Panc1 (cell line): ENCODE measurements around the gene SHROOM3. TPM values are rescaled to one million over a fixed set of nuclear protein-coding genes. Genes with fewer than 3 reads are reported as not detected.

Experiments
- ATAC-seq: fragments of 200-7000 bp; cut with Tn5 transposase; 2 replicates; pipeline ENCODE4 v1.9.1; 2020; ENCODE audit warnings: mild to moderate bottlenecking, moderate library complexity
- BruUV-seq: library from RNA; stranded (reverse); fragments of 400-500 nt; replicated peaks from 2 replicates; lab custom pipeline; 2021; lab: Mats Ljungman, UMichigan
- CTCF ChIA-PET: fragments of 300-600 bp; sonication (Branson Sonifier 250); formaldehyde crosslinking; loops from one replicate; lab custom pipeline; 2022; ENCODE audit warnings: antibody characterized with exemption; lab: Charles Lee
- POLR2A ChIA-PET: fragments of 300-600 bp; sonication (Branson Sonifier 250); formaldehyde crosslinking; loops from one replicate; lab custom pipeline; 2022; ENCODE audit warnings: antibody characterized with exemption; lab: Charles Lee
- DNase-seq: peaks from one replicate; pipeline ENCODE4 v3.0.0-alpha.2; 2010; ENCODE audit warnings: low read depth, low spot score
- H3K27ac ChIP-seq: 2 replicates; pipeline ENCODE4 v1.5.1; 2011; ENCODE audit warnings: mild to moderate bottlenecking, low read length, inconsistent platforms
- H3K27me3 ChIP-seq: fragments of 200-500 bp; sonication (Bioruptor generic); 2 replicates; pipeline ENCODE4 v1.6.0; 2014; ENCODE audit warnings: low read length, inconsistent platforms; ENCODE audit not compliant: control insufficient read depth, insufficient read depth
- H3K36me3 ChIP-seq: fragments of 200-500 bp; sonication (Bioruptor generic); 2 replicates; pipeline ENCODE4 v1.5.1; 2014; ENCODE audit warnings: inconsistent platforms, mild to moderate bottlenecking, low read length, moderate library complexity; ENCODE audit not compliant: control insufficient read depth, insufficient read depth
- H3K4me1 ChIP-seq: 2 replicates; pipeline ENCODE4 v1.5.1; 2011; ENCODE audit warnings: inconsistent platforms, mild to moderate bottlenecking, low read length, moderate library complexity; ENCODE audit not compliant: control insufficient read depth, insufficient read depth
- H3K4me3 ChIP-seq, 2 experiments: 2 replicates each; pipeline ENCODE4 v1.5.1; 2011 to 2012; ENCODE audit warnings: low read depth in 2 of 2, low read length in 2 of 2, mild to moderate bottlenecking in 2 of 2, inconsistent platforms in 1 of 2, moderate library complexity in 1 of 2
- H3K9me3 ChIP-seq: fragments of 200-500 bp; sonication (Bioruptor generic); 2 replicates; pipeline ENCODE4 v1.5.1; 2014; ENCODE audit warnings: low read depth, mild to moderate bottlenecking, inconsistent platforms, low read length, moderate library complexity; ENCODE audit not compliant: control insufficient read depth, insufficient read depth
- POLR2AphosphoS5 ChIP-seq: IDR thresholded peaks from 2 replicates; pipeline ENCODE4 v1.6.1; 2012; ENCODE audit warnings: mild to moderate bottlenecking, low read depth, low read length, moderate library complexity
- SIN3A ChIP-seq: IDR thresholded peaks from 2 replicates; pipeline ENCODE4 v1.6.1; 2012; ENCODE audit warnings: low read depth, mild to moderate bottlenecking, low read length, moderate library complexity, borderline replicate concordance; ENCODE audit not compliant: insufficient read depth
- TCF7L2 ChIP-seq: IDR thresholded peaks from 2 replicates; pipeline ENCODE4 v1.6.1; 2011; ENCODE audit warnings: mild to moderate bottlenecking, low read depth, low read length, inconsistent platforms
- in situ Hi-C: cut with HindIII; loops from 2 replicates; pipeline ENCODE4 v1.10.0; 2016; ENCODE audit warnings: low sequenced_read_pairs, low pct_unique_long_range_greater_than_20kb
- intact Hi-C: fragments of 100-400 bp; cut with micrococcal nuclease; formaldehyde crosslinking; loops from one replicate; pipeline ENCODE4 v1.10.0; 2022; ENCODE audit not compliant: unreplicated experiment
- total RNA-seq: library from RNA; stranded (reverse); gene quantifications from one replicate; pipeline ENCODE4 v1.2.1, GENCODE V29; 2021; ENCODE audit not compliant: unreplicated experiment
- TF ChIP-seq, protein P1 (sequence below), 2 experiments: IDR thresholded peaks; 2 replicates each; pipeline ENCODE4 v1.6.1; 2011 to 2012; ENCODE audit warnings: low read depth in 2 of 2, control low read depth in 1 of 2, low read length in 1 of 2, mild to moderate bottlenecking in 1 of 2, moderate library complexity in 1 of 2; ENCODE audit not compliant: insufficient read depth in 1 of 2
- TF ChIP-seq, protein P2 (sequence below): fragments of 450-650 bp; IDR thresholded peaks from 2 replicates; pipeline ENCODE4 v1.5.1; 2017; ENCODE audit warnings: mild to moderate bottlenecking

The SHROOM3 gene
- total RNA-seq, 1 experiment from 2014 or later = 7.2 TPM

DNA sequence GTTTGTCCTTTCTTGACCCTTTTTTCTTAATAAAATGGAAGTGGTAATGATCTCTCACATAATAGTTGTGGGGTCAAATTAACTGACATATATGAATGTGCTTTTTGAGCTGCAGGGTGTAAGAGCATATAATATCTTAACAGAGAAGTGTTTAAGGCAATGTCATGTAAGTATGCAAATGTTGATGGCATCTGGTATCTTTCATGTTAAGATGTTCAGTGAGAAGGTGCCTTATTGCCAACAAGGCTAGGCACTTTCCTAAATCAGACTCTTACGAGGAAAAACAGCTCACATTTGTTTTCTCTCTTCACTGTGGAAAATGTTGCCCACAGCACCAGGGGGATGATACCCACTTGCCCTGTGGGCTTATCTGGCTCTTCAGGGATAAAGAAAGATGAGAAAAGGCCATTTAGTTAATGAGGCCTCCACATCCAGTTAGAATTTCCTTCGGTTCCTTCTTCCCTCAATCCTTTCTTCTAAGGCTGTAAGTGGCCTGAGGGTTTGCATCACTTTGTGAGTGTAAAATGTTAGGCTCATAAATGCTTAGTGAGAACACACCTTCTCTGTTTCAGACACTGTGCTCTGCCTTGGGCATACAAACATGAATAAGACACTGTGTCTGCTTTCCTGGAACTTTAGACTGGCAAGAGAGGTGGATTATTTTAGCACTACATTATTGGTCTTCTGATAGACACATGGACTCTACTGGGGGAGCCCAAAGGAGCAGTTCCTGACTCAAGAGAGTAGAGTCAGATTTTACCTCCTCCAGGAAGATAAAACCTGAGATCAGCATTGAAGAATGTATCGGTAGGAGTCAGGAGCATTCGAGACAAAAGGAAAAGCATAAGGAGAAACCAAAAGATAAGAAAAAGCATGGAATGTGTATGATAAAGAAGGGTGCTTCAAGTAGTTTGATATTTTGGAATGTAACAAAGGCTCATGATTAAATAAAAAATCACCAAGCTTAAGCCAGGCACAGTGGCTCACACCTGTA, 327.4 kb downstream of the SHROOM3 start:
- H3K27ac ChIP-seq = no peak overlapping the region
- ChIA-PET CTCF (interaction anchor here (0.6 kb wide), 1 partner anchor 10 kb away, joined by 7 read pairs; no protein-coding TSS in a partner anchor), POLR2A (no interaction called here)
- DNase-seq = no peak
- BruUV-seq = no TSS peak
- TF ChIP-seq, protein P1, sequence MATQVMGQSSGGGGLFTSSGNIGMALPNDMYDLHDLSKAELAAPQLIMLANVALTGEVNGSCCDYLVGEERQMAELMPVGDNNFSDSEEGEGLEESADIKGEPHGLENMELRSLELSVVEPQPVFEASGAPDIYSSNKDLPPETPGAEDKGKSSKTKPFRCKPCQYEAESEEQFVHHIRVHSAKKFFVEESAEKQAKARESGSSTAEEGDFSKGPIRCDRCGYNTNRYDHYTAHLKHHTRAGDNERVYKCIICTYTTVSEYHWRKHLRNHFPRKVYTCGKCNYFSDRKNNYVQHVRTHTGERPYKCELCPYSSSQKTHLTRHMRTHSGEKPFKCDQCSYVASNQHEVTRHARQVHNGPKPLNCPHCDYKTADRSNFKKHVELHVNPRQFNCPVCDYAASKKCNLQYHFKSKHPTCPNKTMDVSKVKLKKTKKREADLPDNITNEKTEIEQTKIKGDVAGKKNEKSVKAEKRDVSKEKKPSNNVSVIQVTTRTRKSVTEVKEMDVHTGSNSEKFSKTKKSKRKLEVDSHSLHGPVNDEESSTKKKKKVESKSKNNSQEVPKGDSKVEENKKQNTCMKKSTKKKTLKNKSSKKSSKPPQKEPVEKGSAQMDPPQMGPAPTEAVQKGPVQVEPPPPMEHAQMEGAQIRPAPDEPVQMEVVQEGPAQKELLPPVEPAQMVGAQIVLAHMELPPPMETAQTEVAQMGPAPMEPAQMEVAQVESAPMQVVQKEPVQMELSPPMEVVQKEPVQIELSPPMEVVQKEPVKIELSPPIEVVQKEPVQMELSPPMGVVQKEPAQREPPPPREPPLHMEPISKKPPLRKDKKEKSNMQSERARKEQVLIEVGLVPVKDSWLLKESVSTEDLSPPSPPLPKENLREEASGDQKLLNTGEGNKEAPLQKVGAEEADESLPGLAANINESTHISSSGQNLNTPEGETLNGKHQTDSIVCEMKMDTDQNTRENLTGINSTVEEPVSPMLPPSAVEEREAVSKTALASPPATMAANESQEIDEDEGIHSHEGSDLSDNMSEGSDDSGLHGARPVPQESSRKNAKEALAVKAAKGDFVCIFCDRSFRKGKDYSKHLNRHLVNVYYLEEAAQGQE (IDR thresholded peaks at IDR 0.05; ENCODE audit: insufficient read depth in 1 of 2, low read depth in 2 of 2, low read length in 1 of 2) = no peak
- TF ChIP-seq SIN3A (no peak), TCF7L2 (no peak), POLR2AphosphoS5 (no peak)
- TF ChIP-seq, protein P2, sequence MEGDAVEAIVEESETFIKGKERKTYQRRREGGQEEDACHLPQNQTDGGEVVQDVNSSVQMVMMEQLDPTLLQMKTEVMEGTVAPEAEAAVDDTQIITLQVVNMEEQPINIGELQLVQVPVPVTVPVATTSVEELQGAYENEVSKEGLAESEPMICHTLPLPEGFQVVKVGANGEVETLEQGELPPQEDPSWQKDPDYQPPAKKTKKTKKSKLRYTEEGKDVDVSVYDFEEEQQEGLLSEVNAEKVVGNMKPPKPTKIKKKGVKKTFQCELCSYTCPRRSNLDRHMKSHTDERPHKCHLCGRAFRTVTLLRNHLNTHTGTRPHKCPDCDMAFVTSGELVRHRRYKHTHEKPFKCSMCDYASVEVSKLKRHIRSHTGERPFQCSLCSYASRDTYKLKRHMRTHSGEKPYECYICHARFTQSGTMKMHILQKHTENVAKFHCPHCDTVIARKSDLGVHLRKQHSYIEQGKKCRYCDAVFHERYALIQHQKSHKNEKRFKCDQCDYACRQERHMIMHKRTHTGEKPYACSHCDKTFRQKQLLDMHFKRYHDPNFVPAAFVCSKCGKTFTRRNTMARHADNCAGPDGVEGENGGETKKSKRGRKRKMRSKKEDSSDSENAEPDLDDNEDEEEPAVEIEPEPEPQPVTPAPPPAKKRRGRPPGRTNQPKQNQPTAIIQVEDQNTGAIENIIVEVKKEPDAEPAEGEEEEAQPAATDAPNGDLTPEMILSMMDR = no peak
- no peak overlapping the region for H3K4me3 ChIP-seq
- H3K9me3 ChIP-seq = no peaks in the 10 kb centered on the region
- in situ Hi-C loops (no loop called here), intact Hi-C loops (no loop called here)
- H3K27me3 ChIP-seq = no peaks in the 10 kb centered on the region
- no peak for ATAC-seq
- H3K36me3 ChIP-seq = no peaks in the 10 kb centered on the region
- H3K4me1 ChIP-seq = no peaks in the 10 kb centered on the region

DNA sequence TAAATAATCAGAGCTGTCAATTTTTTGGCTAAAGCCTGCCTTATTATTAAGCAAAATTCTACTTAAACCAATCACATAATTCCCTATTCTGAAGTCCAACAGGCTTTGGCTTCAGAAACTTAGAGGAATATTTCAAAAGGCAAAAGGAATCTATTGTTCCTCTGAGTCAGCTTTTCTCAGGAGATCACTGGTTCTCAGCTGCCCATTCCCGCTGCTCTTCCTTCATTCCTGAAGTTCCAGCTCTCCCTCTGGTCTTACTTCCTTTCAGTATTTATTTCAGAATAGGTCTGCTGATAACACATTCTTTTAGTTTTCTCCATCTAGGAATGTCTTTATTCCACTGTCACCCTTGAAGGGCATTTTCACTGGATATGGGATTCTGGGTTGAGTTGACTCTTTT, 329.2 kb downstream of the SHROOM3 start:
- ATAC-seq = no peak
- BruUV-seq = no TSS peak
- Histone ChIP-seq H3K4me3 (no peak overlapping the region), H3K27ac (no peak overlapping the region), H3K9me3 (no peaks in the 10 kb centered on the region), H3K27me3 (no peaks in the 10 kb centered on the region), H3K36me3 (no peaks in the 10 kb centered on the region), H3K4me1 (peaks cover 5% of the 10 kb centered on the region; the same call in 1 of the 2 replicates)
- TF ChIP-seq POLR2AphosphoS5 = no peak
- TF ChIP-seq TCF7L2 = no peak
- TF ChIP-seq SIN3A = no peak
- TF ChIP-seq, protein P2 = no peak
- TF ChIP-seq, protein P1 (IDR thresholded peaks at IDR 0.05; ENCODE audit: insufficient read depth in 1 of 2, low read depth in 2 of 2, low read length in 1 of 2) = no peak
- in situ Hi-C loops = no loop called here
- intact Hi-C loops = no loop called here
- DNase-seq = no peak
- ChIA-PET POLR2A (no interaction called here), CTCF (no interaction called here)
